K562 (cell line): ENCODE measurements around the gene WBP1. TPM values are rescaled to one million over a fixed set of nuclear protein-coding genes. Genes with fewer than 3 reads are reported as not detected.

Experiments used
- ATF1 ChIP-seq, 2 experiments: fragments of 450-650 bp in 1 of 2; IDR thresholded peaks; 2 replicates each; pipeline ENCODE4 v1.6.1; 2016; ENCODE audit warnings: missing compliant biosample characterization in 1 of 2, missing genetic modification characterization in 1 of 2
- BCOR ChIP-seq: fragments of 450-650 bp; IDR thresholded peaks from 2 replicates; pipeline ENCODE4 v1.6.1; 2016
- CBX5 ChIP-seq: IDR thresholded peaks from 2 replicates; pipeline ENCODE4 v1.6.1; 2014; ENCODE audit warnings: low read depth, borderline replicate concordance
- CSDE1 ChIP-seq, 2 experiments: fragments of 450-650 bp; IDR thresholded peaks; 2 replicates each; pipeline ENCODE4 v1.6.1; 2016; ENCODE audit warnings: mild to moderate bottlenecking in 1 of 2
- HDAC2 ChIP-seq: fragments of 450-650 bp; IDR thresholded peaks from 2 replicates; pipeline ENCODE4 v1.6.1; 2016; ENCODE audit warnings: mild to moderate bottlenecking
- HDAC8 ChIP-seq: fragments of 450-650 bp; IDR thresholded peaks from 2 replicates; pipeline ENCODE4 v1.6.1; 2016; ENCODE audit warnings: mild to moderate bottlenecking, missing genetic modification characterization, moderate library complexity, missing compliant biosample characterization
- IRF1 ChIP-seq: sonication (generic); formaldehyde crosslinking; IDR thresholded peaks from 2 replicates; pipeline ENCODE4 v1.8.0; 2022; ENCODE audit warnings: missing genetic modification reagents, mild to moderate bottlenecking, borderline replicate concordance
- NCOA2 ChIP-seq, 2 experiments: fragments of 450-650 bp; IDR thresholded peaks; 2 replicates each; pipeline ENCODE4 v1.6.1; 2018; ENCODE audit warnings: mild to moderate bottlenecking in 2 of 2, moderate library complexity in 1 of 2; ENCODE audit not compliant: partially characterized antibody in 2 of 2
- PHF20 ChIP-seq: fragments of 450-650 bp; IDR thresholded peaks from 2 replicates; pipeline ENCODE4 v1.6.1; 2018; ENCODE audit not compliant: partially characterized antibody
- POLR2A ChIP-seq: fragments of 450-650 bp; conservative IDR thresholded peaks from 2 replicates; pipeline ENCODE4 v1.6.1; 2016
- POLR2AphosphoS5 ChIP-seq: IDR thresholded peaks from 2 replicates; pipeline ENCODE4 v1.6.1; 2011; ENCODE audit warnings: mild to moderate bottlenecking, low read depth, low read length, moderate library complexity; ENCODE audit not compliant: control insufficient read depth, insufficient read depth
- SLC30A9 ChIP-seq: fragments of 250-450 bp; sonication (Bioruptor Pico); IDR thresholded peaks from 2 replicates; pipeline ENCODE4 v1.8.0; 2022; ENCODE audit warnings: mild to moderate bottlenecking, moderate library complexity
- TGIF2 ChIP-seq: sonication (generic); formaldehyde crosslinking; IDR thresholded peaks from 2 replicates; pipeline ENCODE4 v1.8.1; 2022; ENCODE audit warnings: mild to moderate bottlenecking, missing genetic modification reagents, moderate library complexity
- ZNF263 ChIP-seq: sonication (generic); formaldehyde crosslinking; IDR thresholded peaks from 2 replicates; pipeline ENCODE4 v1.8.0; 2022; ENCODE audit warnings: mild to moderate bottlenecking, missing genetic modification reagents, borderline replicate concordance
- ZNF407 ChIP-seq: fragments of 450-650 bp; IDR thresholded peaks from 2 replicates; pipeline ENCODE4 v1.6.1; 2016; ENCODE audit warnings: low read depth
- ZNF584 ChIP-seq: fragments of 200-800 bp; sonication (Bioruptor generic); IDR thresholded peaks from 2 replicates; pipeline ENCODE4 v1.6.1; 2016; ENCODE audit warnings: low read depth, mild to moderate bottlenecking, missing genetic modification characterization, missing compliant biosample characterization
- polyA plus RNA-seq, 8 experiments: library from polyadenylated mRNA; depleted of rRNA in 4 of 8; stranded (reverse) in 5 of 8; unstranded in 3 of 8; fragments of >200 nt; fragmentation: Nextera tagmentation in 2 of 8; fragmentation: Illumina TruSeq in 1 of 8; extraction: Ambion mirVana in 2 of 8; extraction: Trizol in 1 of 8; gene quantifications; 2 replicates each; pipeline versions ENCODE4 v1.2.1 to v1.2.3, GENCODE V29; 2011 to 2014; ENCODE audit warnings: inconsistent platforms in 1 of 8, missing spikeins in 1 of 8
- total RNA-seq, 7 experiments: library from RNA; depleted of rRNA in 6 of 7; stranded (reverse); fragments of >200 nt in 6 of 7; fragmentation: Illumina TruSeq in 2 of 7; extraction: Trizol in 2 of 7; gene quantifications; 2 replicates each; pipeline versions ENCODE4 v1.2.1 to v1.2.3, GENCODE V29; 2011 to 2021; ENCODE audit warnings: low replicate concordance in 1 of 7
- TF ChIP-seq, protein P1 (sequence below): sonication (generic); formaldehyde crosslinking; IDR thresholded peaks from 2 replicates; pipeline ENCODE4 v1.8.0; 2023; ENCODE audit warnings: mild to moderate bottlenecking, missing genetic modification reagents

The WBP1 gene
- total and polyA plus RNA-seq, 9 of the 15 experiments (the other 6 are each of a cell fraction or from before 2014, with no cell fraction given) = 1.9 to 27.7 (median 14.2) TPM

DNA sequence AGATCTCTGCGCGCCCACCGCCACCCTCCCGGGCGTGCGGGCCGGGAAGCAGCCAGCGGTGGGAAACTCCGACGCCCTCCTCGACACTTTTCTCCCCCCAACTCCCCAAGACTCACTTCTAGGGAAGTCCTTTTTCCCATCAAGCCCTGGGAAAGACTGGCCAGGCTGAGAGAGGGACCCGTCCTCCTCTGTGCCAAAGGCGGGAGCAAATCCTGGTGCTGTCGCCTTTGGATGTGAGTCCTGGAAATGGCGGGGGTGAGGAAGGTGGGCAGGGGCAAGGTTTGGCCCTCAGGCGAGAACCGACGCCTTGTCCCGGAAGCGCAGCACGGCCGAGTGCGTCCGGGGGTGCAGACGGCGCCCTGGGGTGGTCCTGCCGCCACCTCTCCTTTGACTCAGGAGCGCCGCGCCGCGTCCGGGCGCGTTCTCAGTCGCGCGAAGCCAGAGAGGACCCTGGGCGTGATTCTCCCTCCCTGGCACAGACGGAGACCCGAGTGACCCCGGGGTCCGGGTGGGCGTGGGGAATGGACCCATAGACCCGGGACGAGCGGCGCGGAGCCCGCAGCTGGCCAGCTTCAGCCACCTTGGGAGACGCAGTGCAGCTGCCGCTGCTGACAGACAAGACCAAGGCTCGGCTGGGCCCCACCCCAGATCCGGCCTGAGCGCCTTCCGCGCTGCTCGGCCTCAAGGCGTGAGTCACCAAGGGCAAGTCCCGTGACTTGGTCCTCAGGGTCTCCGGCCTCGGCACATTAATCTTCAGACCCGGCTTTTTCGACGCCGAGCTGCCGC, 44.7 kb downstream of the WBP1 start (continued):
- TF ChIP-seq PHF20 (no peak), ATF1 (CRISPR knock-in tag; IDR thresholded peaks at IDR 0.05) (no peak), ATF1 (tag; IDR thresholded peaks at IDR 0.05) (peak; percentile 57), CSDE1 (IDR thresholded peaks at IDR 0.05) (no peak), CBX5 (no peak), IRF1 (CRISPR knock-in tag) (no peak), ZNF584 (CRISPR knock-in tag) (no peak), HDAC2 (peak; percentile 19; the same call in 1 of the 2 replicates), NCOA2 (IDR thresholded peaks at IDR 0.05; ENCODE audit: partially characterized antibody in 2 of 2) (no peak), POLR2A (peak; percentile 84), HDAC8 (tag) (no peak), POLR2AphosphoS5 (peak; percentile 48; the same call in 1 of the 2 replicates), ZNF263 (no peak; the same call in 1 of the 2 replicates), SLC30A9 (no peak), TGIF2 (CRISPR knock-in tag) (peak; percentile 47; the same call in 1 of the 2 replicates), BCOR (peak; percentile 67), ZNF407 (no peak)
- TF ChIP-seq, protein P1, sequence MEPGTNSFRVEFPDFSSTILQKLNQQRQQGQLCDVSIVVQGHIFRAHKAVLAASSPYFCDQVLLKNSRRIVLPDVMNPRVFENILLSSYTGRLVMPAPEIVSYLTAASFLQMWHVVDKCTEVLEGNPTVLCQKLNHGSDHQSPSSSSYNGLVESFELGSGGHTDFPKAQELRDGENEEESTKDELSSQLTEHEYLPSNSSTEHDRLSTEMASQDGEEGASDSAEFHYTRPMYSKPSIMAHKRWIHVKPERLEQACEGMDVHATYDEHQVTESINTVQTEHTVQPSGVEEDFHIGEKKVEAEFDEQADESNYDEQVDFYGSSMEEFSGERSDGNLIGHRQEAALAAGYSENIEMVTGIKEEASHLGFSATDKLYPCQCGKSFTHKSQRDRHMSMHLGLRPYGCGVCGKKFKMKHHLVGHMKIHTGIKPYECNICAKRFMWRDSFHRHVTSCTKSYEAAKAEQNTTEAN (CRISPR knock-in tag) = no peak
